NCI-H1417 treated with DMSO at 0.1 percent for 48 hours (cell line): Measurements from ENCODE around the gene CDC42.

Experiments used
- DNase-seq: peaks from one replicate; lab custom pipeline; 2025; lab: John Stamatoyannopoulos, UW

CDC42 gene

DNA sequence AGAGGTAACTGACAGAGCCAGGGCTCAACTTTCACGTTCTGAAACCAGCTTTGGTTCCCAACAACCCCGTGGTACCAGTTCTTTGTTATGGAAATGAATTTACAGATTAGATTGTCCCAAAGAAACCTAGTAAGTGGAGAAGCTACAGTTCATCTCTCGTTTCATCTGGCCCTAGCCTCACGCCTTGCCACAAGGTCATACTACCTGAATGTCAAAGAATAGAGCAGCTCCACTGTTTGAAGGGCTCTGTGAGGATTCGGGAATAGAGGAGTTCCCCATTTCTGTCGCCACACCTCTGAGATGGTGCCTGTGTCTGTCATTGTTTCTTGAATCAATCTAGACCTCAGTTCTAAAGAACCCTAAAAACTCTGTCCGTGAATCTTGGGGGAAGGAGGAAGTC, 15.0 kb upstream of the CDC42 start:
- DNase-seq: no peak

DNA sequence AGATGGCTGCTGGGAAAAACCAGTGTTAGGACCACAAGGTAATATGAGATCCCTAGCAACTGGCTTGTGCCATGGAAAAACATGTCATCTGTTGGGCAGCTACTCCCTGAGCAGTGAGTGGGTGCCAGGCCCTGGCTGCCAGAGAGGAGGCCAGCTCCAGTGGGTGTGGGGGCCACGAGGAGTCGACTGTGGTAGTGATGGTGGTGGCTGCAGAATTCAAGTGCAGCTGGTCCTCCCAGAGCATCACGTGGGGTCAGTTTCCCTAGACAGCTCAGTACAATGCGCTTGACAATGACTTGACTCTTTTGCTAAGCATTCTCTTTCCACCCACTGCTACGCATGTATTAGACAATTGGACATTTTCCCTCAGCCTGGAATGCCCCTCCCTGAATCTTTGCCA, 14.5 kb upstream of the CDC42 start:
- no peak for DNase-seq

DNA sequence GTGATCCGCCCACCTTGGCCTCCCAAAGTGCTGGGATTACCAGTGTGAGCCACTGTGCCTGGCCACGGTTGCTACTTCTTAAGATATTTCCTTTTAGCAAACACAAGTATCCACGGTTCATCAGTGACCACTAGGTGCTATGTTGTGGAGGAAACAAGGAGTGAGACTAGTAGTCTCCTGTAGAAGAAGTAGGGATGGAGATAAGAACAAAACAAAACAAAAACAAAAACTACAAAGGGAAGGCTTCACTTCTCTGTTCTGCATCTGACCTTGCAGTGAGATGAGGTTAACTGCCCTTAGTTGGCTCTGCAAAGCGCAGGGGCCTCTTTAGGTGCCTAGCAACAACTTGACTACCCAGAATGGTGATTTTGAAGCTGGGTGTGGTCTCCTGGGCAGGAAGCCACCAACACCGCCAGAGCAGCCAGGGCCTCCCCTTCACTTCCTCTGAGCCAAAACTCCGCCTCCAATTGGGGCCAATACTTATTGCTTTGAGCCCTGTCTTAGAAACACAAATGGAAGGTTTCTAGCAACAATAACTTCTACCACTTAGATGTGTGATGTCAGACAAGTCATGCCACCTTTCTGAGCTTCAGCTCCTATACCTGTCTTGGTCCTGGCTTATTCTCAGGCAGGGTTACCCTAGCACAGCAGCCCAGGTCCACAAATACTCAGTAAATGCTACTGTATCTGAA, 12.8 kb upstream of the CDC42 start:
- no peak for DNase-seq

DNA sequence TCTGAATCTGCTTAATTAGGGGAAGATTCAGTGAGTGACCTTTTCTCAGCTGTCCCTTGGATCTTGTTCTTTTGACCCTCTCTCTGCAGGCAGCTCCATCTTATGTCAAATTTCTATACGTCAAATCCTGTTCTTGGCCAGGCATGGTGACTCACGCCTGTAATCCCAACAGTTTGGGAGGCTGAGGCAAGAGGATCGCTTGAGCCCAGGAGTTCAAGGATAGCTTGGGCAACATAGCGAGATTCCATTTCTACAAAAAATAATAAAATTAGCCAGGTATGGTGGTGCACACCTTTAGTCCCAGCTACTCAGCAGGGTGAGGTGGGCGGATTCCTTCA, 12.3 kb upstream of the CDC42 start:
- no peak for DNase-seq

DNA sequence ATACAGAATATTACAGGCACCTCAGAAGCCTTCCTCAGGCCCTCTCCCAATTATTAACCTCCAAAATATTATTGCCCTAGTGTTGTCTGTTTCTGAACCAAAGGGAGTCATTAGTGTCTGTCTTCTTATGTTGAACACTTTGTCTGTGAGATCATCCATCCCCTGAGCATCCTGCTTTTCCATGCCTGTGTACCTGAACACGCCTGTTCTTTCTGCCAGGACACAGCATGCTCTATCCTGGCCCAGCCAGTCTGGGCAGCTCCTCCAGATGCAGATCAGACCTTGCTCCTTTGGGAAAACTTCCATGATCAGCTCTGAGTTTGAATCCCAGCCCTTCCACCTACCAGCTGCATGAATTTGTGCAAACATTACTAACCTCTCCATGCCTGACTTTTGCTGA, 11.0 kb upstream of the CDC42 start:
- DNase-seq: no peak

DNA sequence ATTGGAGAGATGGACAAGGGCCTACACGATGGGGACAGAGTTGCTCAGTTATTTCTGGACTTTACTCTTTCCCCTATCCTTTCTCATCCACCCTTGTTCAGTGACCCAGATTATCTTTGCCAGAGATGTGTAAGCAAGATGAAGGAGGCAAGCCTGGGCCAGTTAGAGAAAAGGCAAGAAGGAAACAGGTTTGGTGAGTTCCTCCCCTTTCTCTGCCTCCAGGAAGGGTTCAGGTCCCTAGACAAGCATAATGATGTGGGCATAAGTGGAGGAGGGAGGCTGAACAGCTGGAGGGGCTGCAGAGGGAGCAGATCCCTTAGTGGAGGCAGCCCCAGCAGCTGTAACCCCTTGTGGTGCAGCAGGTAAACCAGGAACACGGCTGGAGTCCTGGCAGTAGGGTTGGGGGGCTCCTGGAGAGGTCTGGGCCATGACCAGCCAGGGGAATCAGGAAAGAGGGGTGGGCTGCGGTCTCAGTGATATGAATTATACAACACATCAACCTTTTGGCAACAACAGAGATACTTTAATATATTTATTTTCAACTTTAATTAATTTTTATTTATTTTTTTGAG, 9.2 kb upstream of the CDC42 start:
- no peak for DNase-seq

DNA sequence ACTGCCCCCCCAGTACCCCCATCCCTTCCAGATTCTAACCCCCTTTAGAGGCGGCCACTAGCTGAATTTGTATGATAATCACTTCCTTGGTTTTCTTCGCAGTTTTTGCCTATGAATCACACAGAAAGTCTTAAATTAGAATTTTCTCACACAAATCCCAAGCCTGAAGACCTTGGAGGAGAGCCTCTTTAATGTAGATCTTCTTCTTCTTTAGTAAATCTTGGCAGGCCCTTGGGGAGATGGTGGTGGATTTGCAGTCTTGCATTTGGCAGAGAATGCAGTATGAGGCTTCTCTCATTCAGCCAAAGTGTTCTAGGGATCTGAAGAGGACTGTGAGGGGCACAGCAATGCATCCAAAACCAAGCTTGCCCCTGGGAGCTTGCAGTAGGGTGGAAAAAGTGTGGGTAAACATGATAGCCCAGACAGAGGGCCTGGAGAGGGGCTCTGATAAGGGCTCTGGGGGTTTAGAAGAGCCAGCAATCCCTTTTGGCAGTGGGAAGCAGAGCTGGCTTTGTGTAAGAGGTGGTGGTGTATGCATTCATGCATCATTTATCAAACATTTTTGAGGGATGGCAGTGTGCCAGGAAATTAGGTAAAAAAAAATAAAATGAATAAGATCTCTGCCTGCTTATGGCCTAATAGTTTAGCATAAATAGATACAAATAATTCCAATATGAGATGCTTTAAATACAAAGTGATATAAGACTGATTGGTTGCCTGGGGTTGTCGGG, 7.7 kb upstream of the CDC42 start:
- no peak for DNase-seq

DNA sequence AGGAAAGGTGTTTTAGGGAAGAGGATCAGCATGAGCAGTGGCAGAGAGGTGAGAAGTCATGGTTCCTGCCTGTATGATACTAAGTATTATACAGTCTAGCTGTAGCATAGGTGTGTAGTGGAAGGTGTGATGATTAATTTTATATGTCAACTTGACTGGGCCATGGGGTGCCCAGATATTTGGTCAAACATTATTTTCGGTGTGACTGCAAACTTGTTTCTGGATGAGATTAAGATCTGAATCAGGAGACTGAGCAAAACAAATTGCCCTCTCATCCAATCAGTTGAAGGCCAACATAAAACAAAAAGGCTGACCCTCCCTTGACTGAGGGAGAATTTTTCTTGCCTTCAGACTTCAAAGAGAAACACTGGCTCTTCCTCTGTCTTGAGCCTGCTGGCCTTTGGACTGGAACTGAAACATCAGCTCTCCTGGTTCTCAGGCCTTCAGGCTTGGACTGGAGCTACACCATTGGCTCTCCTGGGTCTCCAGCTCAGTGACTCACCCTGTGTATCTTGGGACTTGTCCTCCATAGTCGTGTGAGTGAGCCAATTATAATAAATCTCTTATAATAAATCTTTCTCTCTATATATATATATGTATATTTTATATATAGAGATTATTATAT, 6.8 kb upstream of the CDC42 start:
- DNase-seq: no peak

DNA sequence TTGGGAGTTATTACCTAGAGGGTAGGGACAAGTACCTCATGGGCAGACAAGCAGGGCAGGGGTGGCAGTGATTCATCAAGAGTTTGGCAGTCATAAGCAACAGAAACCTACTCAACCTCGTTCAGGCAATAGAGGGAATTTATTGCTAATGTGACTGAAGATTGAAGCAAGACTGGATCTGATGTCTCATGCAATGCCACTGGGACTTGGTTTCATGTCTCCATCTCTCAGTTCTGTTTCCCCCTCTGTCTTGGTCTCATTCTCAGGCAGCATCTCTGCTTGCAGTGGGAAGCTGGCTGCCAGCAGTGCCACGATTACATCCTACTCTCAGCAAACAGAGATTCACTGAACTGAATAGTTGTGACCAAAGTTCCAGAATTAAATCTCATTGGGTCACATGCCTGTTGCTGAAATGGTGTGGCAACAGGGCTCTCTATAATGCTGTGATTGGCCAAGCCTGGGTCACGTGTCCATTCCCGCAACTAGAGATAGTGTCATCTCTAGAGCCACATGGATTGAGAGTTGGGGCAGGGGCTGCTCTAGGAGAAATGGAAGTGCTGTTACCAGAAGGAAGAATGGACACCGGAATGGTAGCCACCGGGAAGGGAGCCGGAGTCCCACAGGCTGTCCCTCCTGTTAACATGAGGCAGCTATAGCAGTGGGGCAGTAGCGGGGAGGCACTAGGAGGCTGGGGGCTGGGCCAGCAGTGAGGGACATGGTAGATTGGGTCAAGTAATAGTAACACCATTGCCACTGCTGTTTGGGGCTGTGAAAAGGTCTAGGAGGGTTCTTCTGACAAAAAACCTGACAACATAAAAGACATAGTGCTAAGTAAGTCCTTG, 3.9 kb upstream of the CDC42 start:
- no peak for DNase-seq

DNA sequence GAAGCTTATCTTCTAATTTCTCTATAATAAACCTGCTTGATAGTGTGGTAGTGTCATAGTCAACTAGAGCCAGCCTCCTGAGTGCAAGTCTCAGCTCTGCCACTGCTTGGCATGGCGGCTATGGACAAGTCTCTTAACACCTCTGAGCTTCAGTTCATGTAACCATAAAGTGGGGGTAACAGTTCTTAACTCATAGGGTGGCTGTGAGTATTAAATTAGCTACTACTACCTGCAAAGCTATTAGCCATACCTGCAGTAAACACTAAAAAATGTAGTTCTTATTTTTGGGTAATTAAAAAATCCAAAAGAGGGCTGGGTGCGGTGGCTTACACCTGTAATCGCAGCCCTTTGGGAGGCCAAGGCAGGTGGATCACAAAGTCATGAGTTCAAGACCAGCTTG, 2.2 kb upstream of the CDC42 start:
- DNase-seq: no peak

DNA sequence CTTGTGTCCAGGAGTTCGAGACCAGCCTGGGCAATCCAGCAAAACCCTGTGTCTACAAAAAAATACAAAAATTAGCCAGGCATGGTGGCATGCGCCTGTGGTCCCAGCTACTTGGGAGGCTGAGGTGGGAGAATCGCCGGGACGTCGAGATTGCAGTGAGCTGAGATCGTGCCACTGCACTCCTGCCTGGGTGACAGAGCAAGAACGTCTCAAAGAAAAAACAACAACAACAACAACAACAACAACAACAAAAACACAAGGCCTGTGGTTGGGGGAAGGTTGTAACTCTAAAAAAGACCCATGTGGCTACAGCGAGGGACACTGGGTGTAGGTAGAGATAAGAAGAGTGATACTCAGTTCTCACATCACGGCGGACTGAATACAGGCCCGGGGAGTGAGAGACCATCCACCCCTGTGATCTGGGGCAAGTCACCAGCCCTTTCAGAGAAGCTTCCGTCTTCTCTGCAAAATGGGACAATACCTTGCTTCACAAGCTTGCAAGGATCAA, 848 bp upstream of the CDC42 start:
- no peak for DNase-seq

DNA sequence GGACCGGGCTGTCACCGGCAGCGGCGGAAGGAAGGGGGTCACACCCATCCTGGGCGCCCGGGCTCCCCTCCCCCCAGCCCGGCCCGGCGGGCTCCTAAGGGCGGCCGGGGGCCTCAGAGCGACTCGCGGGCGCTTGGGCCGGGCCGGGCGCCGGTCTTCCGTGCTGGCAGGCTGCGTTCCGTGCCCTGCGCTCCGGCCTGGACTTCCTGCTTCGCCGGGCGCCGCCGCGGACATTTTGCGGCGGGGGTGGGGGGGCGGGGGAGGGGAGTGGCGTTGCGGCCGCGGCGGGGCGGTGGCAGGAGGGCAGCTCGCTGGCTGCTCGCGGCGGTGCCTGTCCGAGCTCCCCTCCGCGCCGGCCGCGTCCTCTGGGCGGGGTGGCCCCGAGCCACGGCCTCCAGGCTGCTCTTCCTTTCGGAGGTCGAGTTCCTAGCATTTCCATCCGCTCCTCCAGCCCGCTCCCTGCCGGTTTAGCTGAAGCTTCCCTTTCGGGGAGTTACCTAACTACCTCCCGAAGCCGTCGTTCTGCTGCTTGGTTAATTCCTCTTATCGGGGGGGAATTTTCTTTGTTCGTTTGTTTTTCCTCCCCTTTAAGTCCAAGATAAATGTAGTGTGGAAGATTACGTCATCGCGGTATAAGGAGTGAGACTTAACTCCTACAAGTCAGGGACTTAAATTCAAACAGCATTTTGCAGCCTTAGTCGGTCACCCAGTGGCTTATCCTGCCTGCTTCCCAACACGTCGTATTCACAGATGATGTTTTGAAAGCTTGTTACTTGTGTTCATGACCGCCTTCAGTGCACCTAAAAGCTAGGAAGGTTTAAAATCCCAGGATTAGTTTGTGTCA, 730 bp downstream of the CDC42 start:
- no peak for DNase-seq

DNA sequence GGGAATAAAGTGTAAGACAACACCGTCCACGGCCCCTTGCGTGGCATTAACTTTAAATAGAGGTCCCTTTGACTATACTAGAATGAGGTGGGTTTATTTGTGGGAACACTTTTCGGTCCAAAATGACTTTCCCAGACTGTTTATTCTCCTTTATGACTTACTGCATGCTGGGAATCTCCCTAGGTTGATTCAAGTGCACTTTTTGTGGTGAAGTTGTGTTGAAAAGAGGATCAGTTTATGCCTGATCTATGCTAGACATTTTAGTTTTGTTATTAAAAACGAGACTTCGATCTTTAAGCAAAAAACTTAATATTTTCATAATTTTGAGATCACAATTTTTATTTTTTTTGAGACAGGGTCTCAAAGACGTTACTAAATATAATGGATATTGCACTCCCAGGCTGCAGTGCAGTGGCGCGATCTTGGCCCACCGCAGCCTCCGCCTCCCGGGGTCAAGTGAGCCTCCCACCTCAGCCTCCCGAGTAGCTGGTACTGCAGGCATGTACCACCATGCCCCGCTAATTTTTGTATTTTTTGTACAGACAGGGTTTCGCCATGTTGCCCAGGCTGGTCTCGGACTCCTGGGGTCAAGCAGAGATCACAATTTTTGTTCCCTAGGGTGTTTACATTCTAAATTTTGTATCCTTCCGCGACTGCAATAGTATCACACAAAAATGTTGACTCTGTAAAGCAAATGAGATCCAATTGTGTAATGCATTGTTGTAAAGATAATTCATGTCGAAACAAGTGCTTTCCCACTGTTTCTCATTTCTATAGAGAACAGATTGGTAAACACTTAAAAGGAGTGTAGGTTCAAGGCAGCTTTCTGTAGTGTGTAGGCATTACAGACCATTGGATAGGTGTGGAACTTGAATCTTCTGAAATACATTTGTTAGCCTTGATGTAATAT, 1.6 kb downstream of the CDC42 start:
- no peak for DNase-seq

DNA sequence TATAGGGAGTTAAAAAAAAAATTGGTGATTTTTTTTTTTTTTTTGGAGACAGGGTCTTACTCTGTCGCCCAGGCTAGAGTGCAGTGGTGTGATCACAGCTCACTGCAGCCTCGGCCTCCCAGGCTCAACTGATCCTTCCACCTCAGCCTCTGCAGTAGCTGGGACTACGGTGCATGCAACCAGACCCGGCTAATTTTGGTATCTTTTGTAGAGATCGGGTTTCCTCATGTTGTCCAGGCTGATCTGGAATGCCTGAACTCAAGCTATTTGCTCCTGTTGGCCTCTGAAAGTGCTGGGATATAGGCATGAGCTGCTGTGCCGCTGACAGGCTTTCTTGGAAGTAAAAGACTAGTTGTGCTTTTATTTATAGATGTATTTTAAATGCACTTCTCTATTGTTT, 3.0 kb downstream of the CDC42 start:
- no peak for DNase-seq

DNA sequence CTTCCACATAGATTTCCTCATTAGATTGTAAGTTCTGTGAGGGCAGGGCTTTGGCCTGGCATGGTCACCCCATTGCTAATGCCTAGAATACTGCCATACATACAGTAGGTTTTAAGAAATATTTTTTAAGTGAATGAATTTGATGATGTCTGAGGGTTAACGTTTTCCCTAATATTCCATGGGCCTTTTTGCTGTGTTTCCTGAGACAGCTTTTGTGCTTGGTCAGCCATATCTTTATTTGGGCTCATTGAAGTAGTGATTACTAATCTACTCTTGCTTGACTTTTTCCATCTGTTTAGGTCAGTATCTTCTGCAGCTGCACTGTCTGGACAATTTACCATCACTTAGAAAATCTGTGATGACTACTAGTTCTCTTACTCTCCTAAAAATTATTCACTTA, 3.5 kb downstream of the CDC42 start:
- DNase-seq: no peak

DNA sequence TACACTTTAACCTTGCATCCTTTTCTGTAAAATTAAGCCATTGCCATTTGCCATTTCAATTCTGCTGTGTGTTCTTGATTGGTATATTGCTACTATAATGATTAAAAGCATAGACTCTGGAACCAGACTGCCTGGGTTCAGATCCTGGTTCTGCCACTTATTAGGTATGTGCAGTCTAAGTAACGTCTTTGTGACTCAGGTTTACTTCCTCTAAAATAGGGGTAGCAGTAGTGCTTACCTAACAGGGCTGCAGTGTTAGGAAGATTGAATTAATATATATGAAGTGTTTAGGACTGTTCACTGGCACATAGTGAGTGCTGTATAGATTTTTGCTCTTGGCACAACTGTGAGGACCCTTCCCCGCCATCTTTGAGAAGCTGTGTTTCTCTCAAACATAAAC, 4.4 kb downstream of the CDC42 start:
- no peak for DNase-seq

DNA sequence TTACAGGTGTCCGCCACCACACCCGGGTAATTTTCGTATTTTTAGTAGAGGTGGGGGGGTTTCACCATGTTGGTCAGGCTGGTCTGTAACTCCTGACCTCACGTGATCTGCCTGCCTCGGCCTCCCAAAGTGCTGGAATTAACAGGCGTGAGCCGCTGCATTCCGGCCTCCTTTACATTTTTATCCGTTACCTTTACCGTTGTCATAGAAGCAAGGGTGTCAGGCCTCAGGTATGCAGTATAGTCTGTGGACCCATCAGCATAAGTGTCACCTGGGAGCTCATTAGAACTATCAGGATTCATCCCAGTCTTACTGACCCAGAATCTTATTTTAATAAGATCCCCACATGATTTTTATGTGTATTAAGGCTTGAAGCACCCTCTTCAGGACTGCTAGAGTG, 5.4 kb downstream of the CDC42 start:
- DNase-seq: no peak

DNA sequence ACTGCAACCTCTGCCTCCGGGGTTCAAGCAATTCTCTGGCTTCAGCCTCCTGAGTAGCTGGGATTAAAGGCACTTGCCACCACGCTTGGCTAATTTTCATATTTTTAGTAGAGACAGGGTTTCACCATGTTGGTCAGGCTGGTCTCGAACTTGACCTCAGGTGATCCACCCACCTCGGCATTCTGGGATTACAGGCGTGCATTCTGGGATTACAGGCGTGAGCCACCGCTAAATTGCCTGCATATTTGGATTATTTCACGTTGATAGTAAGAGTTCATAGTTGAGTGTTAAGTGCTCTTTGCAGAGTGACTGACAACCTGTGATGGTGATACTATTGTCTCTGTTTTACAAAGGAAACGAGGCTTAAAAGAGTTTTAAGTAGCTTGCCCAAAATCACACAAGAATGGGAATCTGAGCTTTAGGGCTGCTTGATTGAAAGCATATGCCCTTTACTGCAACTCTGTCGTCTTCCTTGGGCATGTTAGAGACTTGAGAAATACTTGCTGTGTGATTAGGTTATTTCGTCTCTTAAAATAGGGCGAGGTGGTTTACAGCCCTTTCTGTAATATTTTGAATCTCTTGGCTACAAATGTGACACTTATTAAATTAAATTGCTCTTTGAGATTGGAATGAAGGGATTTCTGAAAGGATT, 12.4 kb downstream of the CDC42 start:
- DNase-seq: no peak

DNA sequence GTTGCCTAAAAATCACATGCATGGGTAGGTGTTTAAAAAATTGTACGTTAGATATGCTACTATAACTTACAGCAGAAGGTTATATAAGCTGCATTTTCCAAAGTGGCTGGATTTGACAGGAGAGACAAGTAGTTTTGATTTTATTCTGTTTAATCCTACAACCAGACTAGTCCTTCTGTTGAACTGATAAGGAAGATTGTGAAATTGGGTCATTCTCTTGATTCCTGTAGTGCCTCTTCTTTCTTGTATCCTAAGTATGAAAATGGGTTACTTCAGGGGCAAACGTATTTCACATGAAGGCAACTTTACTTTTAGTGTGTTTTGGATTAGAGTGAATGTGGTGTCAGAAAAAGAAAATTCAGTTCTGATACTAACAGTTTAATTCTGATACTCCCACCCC, 19.0 kb downstream of the CDC42 start:
- no peak for DNase-seq

DNA sequence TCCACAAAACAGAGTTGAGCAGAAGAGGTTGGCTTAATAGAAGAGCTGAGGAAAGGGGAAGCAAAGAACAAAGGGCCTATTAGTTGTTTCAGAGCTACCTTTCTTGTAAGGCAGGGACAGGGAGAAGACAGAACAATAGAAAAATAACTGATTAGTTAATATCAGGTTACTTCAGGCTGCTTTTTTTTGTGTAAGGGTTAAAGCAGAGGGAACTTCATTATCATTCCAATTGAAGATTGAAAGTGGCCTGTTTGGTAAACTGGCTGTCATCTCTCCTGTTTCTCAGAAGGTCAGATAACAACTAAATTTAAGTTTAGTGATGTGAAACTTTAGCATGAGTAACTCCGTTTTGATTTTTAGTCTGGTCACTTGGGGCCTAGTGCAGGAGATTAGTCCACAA, 22.3 kb downstream of the CDC42 start:
- no peak for DNase-seq
